IPS-18c (cell line): ENCODE measurements around the gene POLR3K.

Experiments
- H3K4me3 ChIP-seq: 2 replicates; pipeline ENCODE4 v1.7.0; 2013; ENCODE audit warnings: low read depth, mild to moderate bottlenecking, low read length, moderate library complexity; ENCODE audit not compliant: insufficient read depth
- H3K9me3 ChIP-seq: one replicate; pipeline ENCODE4 v1.6.1; 2013; ENCODE audit warnings: mild to moderate bottlenecking, low read length, moderate library complexity; ENCODE audit not compliant: control insufficient read depth, insufficient read depth

Gene POLR3K

GRCh38 chr16:83781-84615, 30.6 kb upstream of the POLR3K start:
- no peaks in the 10 kb centered on the region for H3K9me3 ChIP-seq
- H3K4me3 ChIP-seq = no peak overlapping the region

GRCh38 chr16:83060-83603, 29.7 kb upstream of the POLR3K start:
- Histone ChIP-seq H3K9me3 (no peaks in the 10 kb centered on the region), H3K4me3 (no peak overlapping the region)

GRCh38 chr16:79151-80054, 26.0 kb upstream of the POLR3K start:
- Histone ChIP-seq H3K4me3 (peak overlapping the region; percentile 9; the same call in 1 of the 2 replicates), H3K9me3 (no peaks in the 10 kb centered on the region)

GRCh38 chr16:78444-79150, 25.2 kb upstream of the POLR3K start:
- H3K9me3 ChIP-seq = no peaks in the 10 kb centered on the region
- peak overlapping the region; percentile 77 for H3K4me3 ChIP-seq

- peak within 1 kb of the TSS; percentile 77 for H3K4me3 ChIP-seq
- H3K9me3 ChIP-seq = no peaks in the 10 kb centered on the region
These were observed 24.5 kb upstream of the POLR3K start, which contains the start of gene MPG for GRCh38 chr16:77807-78443. MPG (plus strand) TSS chr16:78225; CDS start chr16:78310, 85 bp downstream.

GRCh38 chr16:77273-77806, 23.9 kb upstream of the POLR3K start:
- Histone ChIP-seq H3K9me3 (no peaks in the 10 kb centered on the region), H3K4me3 (peak overlapping the region; percentile 77)

GRCh38 chr16:76535-77272, 23.3 kb upstream of the POLR3K start:
- H3K4me3 ChIP-seq = no peak overlapping the region
- no peaks in the 10 kb centered on the region for H3K9me3 ChIP-seq

- H3K9me3 ChIP-seq = no peaks in the 10 kb centered on the region
- H3K4me3 ChIP-seq = no peak overlapping the region
These were observed 22.4 kb upstream of the POLR3K start for GRCh38 chr16:75580-76501.

GRCh38 chr16:74747-75334, 21.4 kb upstream of the POLR3K start:
- Histone ChIP-seq H3K4me3 (no peak overlapping the region), H3K9me3 (no peaks in the 10 kb centered on the region)

- H3K9me3 ChIP-seq = no peaks in the 10 kb centered on the region
- H3K4me3 ChIP-seq = no peak overlapping the region
These were observed 20.8 kb upstream of the POLR3K start for GRCh38 chr16:74051-74746.

GRCh38 chr16:72561-73548, 19.4 kb upstream of the POLR3K start, which contains the start of gene RHBDF1:
RHBDF1 (minus strand) TSS chr16:72631; CDS start chr16:65015, 7,616 bp downstream.
- Histone ChIP-seq H3K9me3 (no peaks in the 10 kb centered on the region), H3K4me3 (peak within 1 kb of the TSS; percentile 71)

GRCh38 chr16:71540-72401, 18.4 kb upstream of the POLR3K start:
- peak overlapping the region; percentile 71 for H3K4me3 ChIP-seq
- no peaks in the 10 kb centered on the region for H3K9me3 ChIP-seq
